ENCODE measurements around the gene NTN5.
A peak's percentile ranks its signal among the peaks of the same experiment; 100 is the strongest.
"Not testable (repeated sequence)": the region's sequence is repeated elsewhere in the genome, so short reads cannot be mapped to it uniquely, and the experiment has no call there.

Gene NTN5

GRCh38 chr19:48672994-48673393, at the start of gene NTN5:
Gene NTN5, minus strand, starts transcription at chr19:48673017. Its CDS starts 2,031 bp downstream, at chr19:48670986.
- Mint-ChIP-seq H3K27ac (no peak within 1 kb of the TSS), H3K4me3 (no peak within 1 kb of the TSS), H3K4me1 (peaks cover 10% of the 10 kb centered on the region), H3K27me3 (no peaks in the 10 kb centered on the region), H3K9me3 (peaks cover 0 to 9% of the 10 kb centered on the region in 2 donors)
- ATAC-seq = peak; percentile 15
- no peak for DNase-seq

GRCh38 chr19:48722196-48722708, 49.4 kb upstream of the NTN5 start:
- Mint-ChIP-seq H3K4me3 (peak overlapping the region in 1 of 2 donors; percentile 26), H3K9me3 (peaks cover 23 to 24% of the 10 kb centered on the region in 2 donors), H3K27me3 (no peaks in the 10 kb centered on the region), H3K27ac (no peak overlapping the region), H3K4me1 (peaks cover 54% of the 10 kb centered on the region)
- no peak for ATAC-seq
- DNase-seq = no peak

GRCh38 chr19:48720613-48721296, 47.9 kb upstream of the NTN5 start:
- no peaks in the 10 kb centered on the region for H3K27me3 Mint-ChIP-seq
- peak; percentile 95 for ATAC-seq
- peaks cover 43% of the 10 kb centered on the region for H3K4me1 Mint-ChIP-seq
- H3K9me3 Mint-ChIP-seq = peaks cover 10 to 12% of the 10 kb centered on the region in 2 donors
- peak; percentile 92 to 95 for DNase-seq
- H3K27ac Mint-ChIP-seq = peak overlapping the region; percentile 93 to 97
- H3K4me3 Mint-ChIP-seq = peak overlapping the region; percentile 87 to 88

- Mint-ChIP-seq H3K4me3 (peak overlapping the region; percentile 87 to 88), H3K4me1 (peaks cover 41% of the 10 kb centered on the region), H3K27me3 (no peaks in the 10 kb centered on the region), H3K27ac (peak overlapping the region in 1 of 2 donors; percentile 97), H3K9me3 (peaks cover 5 to 7% of the 10 kb centered on the region in 2 donors)
- DNase-seq (no peak), ATAC-seq (peak; percentile 47)
These were observed 47.4 kb upstream of the NTN5 start for GRCh38 chr19:48720251-48720612.

GRCh38 chr19:48719263-48720171, 46.7 kb upstream of the NTN5 start, which contains the start of gene MAMSTR:
Gene MAMSTR, minus strand, starts transcription at chr19:48719725. Its CDS starts 694 bp downstream, at chr19:48719031.
- Mint-ChIP-seq H3K27me3 (no peaks in the 10 kb centered on the region), H3K9me3 (peaks cover 0 to under 1% of the 10 kb centered on the region in 2 donors), H3K4me1 (peaks cover 41% of the 10 kb centered on the region), H3K4me3 (peak within 1 kb of the TSS; percentile 87 to 88), H3K27ac (peak within 1 kb of the TSS; percentile 93 to 97)
- DNase-seq = no peak
- ATAC-seq = no peak

- H3K4me3 Mint-ChIP-seq = no peak overlapping the region
- DNase-seq (no peak), ATAC-seq (no peak)
- H3K9me3 Mint-ChIP-seq = no peaks in the 10 kb centered on the region
- peaks cover 42% of the 10 kb centered on the region for H3K4me1 Mint-ChIP-seq
- H3K27me3 Mint-ChIP-seq = no peaks in the 10 kb centered on the region
- no peak overlapping the region for H3K27ac Mint-ChIP-seq
These were observed 46.0 kb upstream of the NTN5 start for GRCh38 chr19:48718711-48719231.

GRCh38 chr19:48718106-48718505, 45.3 kb upstream of the NTN5 start:
- not testable (repeated sequence) for ATAC-seq, H3K4me3 Mint-ChIP-seq, H3K9me3 Mint-ChIP-seq, H3K27me3 Mint-ChIP-seq, H3K27ac Mint-ChIP-seq, DNase-seq
- peaks cover 48% of the 10 kb centered on the region for H3K4me1 Mint-ChIP-seq

- no peaks in the 10 kb centered on the region for H3K9me3 Mint-ChIP-seq
- no peak overlapping the region for H3K4me3 Mint-ChIP-seq
- no peak overlapping the region for H3K27ac Mint-ChIP-seq
- no peaks in the 10 kb centered on the region for H3K27me3 Mint-ChIP-seq
- DNase-seq (no peak), ATAC-seq (no peak)
- peaks cover 51% of the 10 kb centered on the region for H3K4me1 Mint-ChIP-seq
These were observed 43.9 kb upstream of the NTN5 start for GRCh38 chr19:48716562-48717291.

- Mint-ChIP-seq H3K27ac (no peak overlapping the region), H3K9me3 (peaks cover 0 to 7% of the 10 kb centered on the region in 2 donors), H3K4me1 (peaks cover 41% of the 10 kb centered on the region), H3K4me3 (no peak overlapping the region), H3K27me3 (no peaks in the 10 kb centered on the region)
- ATAC-seq (no peak), DNase-seq (no peak)
These were observed 42.9 kb upstream of the NTN5 start for GRCh38 chr19:48715681-48716171.

- Mint-ChIP-seq H3K4me3 (peak overlapping the region; percentile 93 to 94), H3K27me3 (no peaks in the 10 kb centered on the region), H3K4me1 (peaks cover 35% of the 10 kb centered on the region), H3K27ac (peak overlapping the region; percentile 96 to 97), H3K9me3 (peaks cover 0 to 9% of the 10 kb centered on the region in 2 donors)
- DNase-seq (no peak), ATAC-seq (no peak)
These were observed 42.2 kb upstream of the NTN5 start for GRCh38 chr19:48714759-48715675.

GRCh38 chr19:48713864-48714755, 41.3 kb upstream of the NTN5 start:
- H3K4me3 Mint-ChIP-seq = peak overlapping the region; percentile 93 to 94
- ATAC-seq = peak; percentile 94
- peak overlapping the region; percentile 96 to 97 for H3K27ac Mint-ChIP-seq
- peak; percentile 99 for DNase-seq
- H3K4me1 Mint-ChIP-seq = peaks cover 27% of the 10 kb centered on the region
- H3K27me3 Mint-ChIP-seq = no peaks in the 10 kb centered on the region
- H3K9me3 Mint-ChIP-seq = peaks cover 0 to 9% of the 10 kb centered on the region in 2 donors

GRCh38 chr19:48713041-48713863, 40.4 kb upstream of the NTN5 start:
- Mint-ChIP-seq H3K4me3 (peak overlapping the region; percentile 93 to 94), H3K27me3 (no peaks in the 10 kb centered on the region), H3K9me3 (peaks cover 0 to 9% of the 10 kb centered on the region in 2 donors), H3K4me1 (peaks cover 26% of the 10 kb centered on the region), H3K27ac (peak overlapping the region; percentile 37 to 55)
- ATAC-seq (no peak), DNase-seq (no peak)

Measured in stimulated activated naive CD8-positive, alpha-beta T cell treated with anti-CD3 and anti-CD28 coated beads, Interleukin-15, amount 100 ng/mL, for 72 hours (primary cell).